ENCODE results near the gene EIF4ENIF1.
"Not testable (repeated sequence)": the region's sequence is repeated elsewhere in the genome, so short reads cannot be mapped to it uniquely, and the experiment has no call there.

Gene EIF4ENIF1

GRCh38 chr22:31491218-31491962 is 1.7 kb upstream of the EIF4ENIF1 start:
- DNase-seq: no peak

- peak; percentile 31 to 62 for DNase-seq
These were observed 869 bp upstream of the EIF4ENIF1 start for GRCh38 chr22:31490496-31490925.

GRCh38 chr22:31488988-31489617 is 539 bp downstream of the EIF4ENIF1 start:
- DNase-seq: peak in 1 of 2 donors; percentile 8

GRCh38 chr22:31488346-31488883 is 1.2 kb downstream of the EIF4ENIF1 start:
- DNase-seq: no peak

GRCh38 chr22:31486951-31487350 is 2.7 kb downstream of the EIF4ENIF1 start:
- DNase-seq: no peak

- not testable (repeated sequence) for DNase-seq
These were observed 3.3 kb downstream of the EIF4ENIF1 start for GRCh38 chr22:31486369-31486768.

GRCh38 chr22:31482470-31482869 is 7.2 kb downstream of the EIF4ENIF1 start:
- not testable (repeated sequence) for DNase-seq

- DNase-seq: no peak
These were observed 8.5 kb downstream of the EIF4ENIF1 start for GRCh38 chr22:31481129-31481528.

GRCh38 chr22:31477329-31477728 is 12.3 kb downstream of the EIF4ENIF1 start:
- no peak for DNase-seq

- DNase-seq: no peak
These were observed 13.8 kb downstream of the EIF4ENIF1 start for GRCh38 chr22:31475800-31476199.

GRCh38 chr22:31474743-31475142 is 14.9 kb downstream of the EIF4ENIF1 start:
- no peak for DNase-seq

GRCh38 chr22:31465307-31465706 is 24.3 kb downstream of the EIF4ENIF1 start:
- DNase-seq: no peak

GRCh38 chr22:31461699-31462098 is 27.9 kb downstream of the EIF4ENIF1 start:
- no peak for DNase-seq

GRCh38 chr22:31451709-31452571 is 37.7 kb downstream of the EIF4ENIF1 start:
- no peak for DNase-seq

GRCh38 chr22:31449506-31449905 is 40.1 kb downstream of the EIF4ENIF1 start:
- DNase-seq: peak in 1 of 2 donors; percentile 30

- DNase-seq: no peak
These were observed 41.3 kb downstream of the EIF4ENIF1 start for GRCh38 chr22:31448382-31448781.

GRCh38 chr22:31447337-31447736 is 42.3 kb downstream of the EIF4ENIF1 start:
- DNase-seq: no peak

- no peak for DNase-seq
These were observed 42.9 kb downstream of the EIF4ENIF1 start for GRCh38 chr22:31446767-31447166.

GRCh38 chr22:31446208-31446607 is 43.4 kb downstream of the EIF4ENIF1 start:
- no peak for DNase-seq

- no peak for DNase-seq
These were observed 44.0 kb downstream of the EIF4ENIF1 start for GRCh38 chr22:31445642-31446041.

GRCh38 chr22:31443516-31443915 is 46.1 kb downstream of the EIF4ENIF1 start:
- no peak for DNase-seq

GRCh38 chr22:31442768-31443489 is 46.7 kb downstream of the EIF4ENIF1 start:
- DNase-seq: no peak

Measured in hippocampal formation (tissue), 2 donors.